ENCODE data around the gene PDE8A. TPM values are rescaled to one million over a fixed set of nuclear protein-coding genes. Genes with fewer than 3 reads are reported as not detected.
A peak's percentile ranks its signal among the peaks of the same experiment; 100 is the strongest.

PDE8A gene
- total RNA-seq, 1 experiment from 2014 or later: 27.4 TPM

DNA sequence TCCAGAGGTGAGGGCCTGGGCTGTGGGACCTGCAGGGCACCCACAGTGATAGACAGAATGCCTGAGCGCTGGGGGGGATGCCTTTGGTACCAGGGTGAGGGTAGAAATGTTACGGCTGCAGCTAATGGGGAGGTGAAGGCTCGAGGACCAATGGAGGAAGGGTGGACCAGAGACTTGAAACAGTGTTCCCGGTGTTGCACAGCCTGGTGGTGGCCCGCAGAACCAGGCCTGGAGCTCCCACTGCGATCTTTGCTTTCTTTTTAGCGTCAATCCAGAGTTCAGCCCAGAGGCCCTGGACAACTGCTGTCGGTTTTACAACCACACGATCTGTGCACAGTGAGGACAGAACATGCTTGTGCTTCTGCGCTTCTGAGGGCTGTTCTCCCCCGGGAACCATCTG, 36.8 kb upstream of the PDE8A start:
- intact Hi-C loops (cut with micrococcal nuclease): no loop called here
- Mint-ChIP-seq H3K27me3 (ENCODE audit: insufficient read depth, unreplicated experiment) (no peaks in the 10 kb centered on the region), H3K4me1 (ENCODE audit: insufficient read depth, unreplicated experiment) (peaks cover 3% of the 10 kb centered on the region), H3K9me3 (ENCODE audit: unreplicated experiment) (no peaks in the 10 kb centered on the region), H3K27ac (ENCODE audit: low read depth, unreplicated experiment) (no peak overlapping the region), H3K4me3 (ENCODE audit: unreplicated experiment) (no peak overlapping the region), H3K36me3 (ENCODE audit: insufficient read depth, unreplicated experiment) (no peaks in the 10 kb centered on the region)
- CTCF ChIA-PET: interaction anchor here (0.5 to 1.7 kb wide), 3 partner anchors 9 to 93 kb away, joined by 4 read pairs; no protein-coding TSS in a partner anchor
- DNase-seq (ENCODE audit: unreplicated experiment): no peak
- no TSS peak for BruUV-seq (replicated peaks)
- TF ChIP-seq, protein P1, sequence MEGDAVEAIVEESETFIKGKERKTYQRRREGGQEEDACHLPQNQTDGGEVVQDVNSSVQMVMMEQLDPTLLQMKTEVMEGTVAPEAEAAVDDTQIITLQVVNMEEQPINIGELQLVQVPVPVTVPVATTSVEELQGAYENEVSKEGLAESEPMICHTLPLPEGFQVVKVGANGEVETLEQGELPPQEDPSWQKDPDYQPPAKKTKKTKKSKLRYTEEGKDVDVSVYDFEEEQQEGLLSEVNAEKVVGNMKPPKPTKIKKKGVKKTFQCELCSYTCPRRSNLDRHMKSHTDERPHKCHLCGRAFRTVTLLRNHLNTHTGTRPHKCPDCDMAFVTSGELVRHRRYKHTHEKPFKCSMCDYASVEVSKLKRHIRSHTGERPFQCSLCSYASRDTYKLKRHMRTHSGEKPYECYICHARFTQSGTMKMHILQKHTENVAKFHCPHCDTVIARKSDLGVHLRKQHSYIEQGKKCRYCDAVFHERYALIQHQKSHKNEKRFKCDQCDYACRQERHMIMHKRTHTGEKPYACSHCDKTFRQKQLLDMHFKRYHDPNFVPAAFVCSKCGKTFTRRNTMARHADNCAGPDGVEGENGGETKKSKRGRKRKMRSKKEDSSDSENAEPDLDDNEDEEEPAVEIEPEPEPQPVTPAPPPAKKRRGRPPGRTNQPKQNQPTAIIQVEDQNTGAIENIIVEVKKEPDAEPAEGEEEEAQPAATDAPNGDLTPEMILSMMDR (IDR thresholded peaks at IDR 0.05; ENCODE audit: unreplicated experiment): no peak
- POLR2A ChIA-PET: interaction anchor here (0.5 kb wide), 1 partner anchor 35 kb away, joined by 3 read pairs; no protein-coding TSS in a partner anchor

DNA sequence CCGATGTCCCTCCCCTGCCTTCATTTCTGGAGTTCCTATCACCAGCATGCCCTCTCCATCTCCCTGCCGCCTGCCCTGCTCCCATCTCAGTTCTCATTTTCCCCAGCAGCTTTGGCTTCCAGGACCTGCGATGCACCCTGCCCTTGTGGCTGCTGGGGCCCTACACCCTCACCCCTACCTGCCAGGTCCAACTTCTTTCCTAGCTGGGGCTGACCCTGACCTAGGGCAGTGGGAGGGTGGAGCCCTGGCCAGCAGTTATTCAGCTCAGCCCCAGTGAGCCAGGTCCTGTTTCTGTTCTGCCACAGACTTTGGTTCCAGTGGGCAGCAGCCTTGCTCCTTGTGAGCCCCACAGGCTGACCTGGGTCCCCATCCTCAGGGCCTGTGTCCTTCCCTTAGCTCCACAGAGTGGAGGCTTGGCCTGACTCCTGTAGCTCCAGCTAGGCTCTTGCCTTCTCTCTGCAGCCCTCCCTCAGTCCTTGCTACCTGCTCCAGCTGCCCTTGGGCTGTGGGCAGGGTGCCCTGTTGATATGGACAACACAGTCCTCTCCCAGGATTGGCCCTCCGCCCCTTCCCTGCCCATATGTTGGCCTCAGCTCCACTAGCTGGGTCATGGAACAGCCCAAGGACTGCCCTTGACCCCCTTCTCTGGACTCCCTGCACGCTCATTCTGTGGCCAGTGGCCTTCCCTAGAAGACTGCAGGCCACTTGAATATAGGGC, 34.7 kb upstream of the PDE8A start:
- TF ChIP-seq, protein P1 (IDR thresholded peaks at IDR 0.05; ENCODE audit: unreplicated experiment): no peak
- BruUV-seq (replicated peaks): no TSS peak
- Mint-ChIP-seq H3K9me3 (ENCODE audit: unreplicated experiment) (no peaks in the 10 kb centered on the region), H3K4me1 (ENCODE audit: insufficient read depth, unreplicated experiment) (peaks cover 5% of the 10 kb centered on the region), H3K27ac (ENCODE audit: low read depth, unreplicated experiment) (no peak overlapping the region), H3K4me3 (ENCODE audit: unreplicated experiment) (no peak overlapping the region), H3K27me3 (ENCODE audit: insufficient read depth, unreplicated experiment) (no peaks in the 10 kb centered on the region), H3K36me3 (ENCODE audit: insufficient read depth, unreplicated experiment) (no peaks in the 10 kb centered on the region)
- ChIA-PET POLR2A (interaction anchor here (0.6 kb wide), 1 partner anchor 214 kb away, joined by 4 read pairs; no protein-coding TSS in a partner anchor), CTCF (interaction anchor here (0.6 to 1.0 kb wide), 2 partner anchors 8 to 349 kb away, joined by 3 to 4 read pairs; no protein-coding TSS in a partner anchor)
- DNase-seq (ENCODE audit: unreplicated experiment): no peak
- intact Hi-C loops (cut with micrococcal nuclease): no loop called here

DNA sequence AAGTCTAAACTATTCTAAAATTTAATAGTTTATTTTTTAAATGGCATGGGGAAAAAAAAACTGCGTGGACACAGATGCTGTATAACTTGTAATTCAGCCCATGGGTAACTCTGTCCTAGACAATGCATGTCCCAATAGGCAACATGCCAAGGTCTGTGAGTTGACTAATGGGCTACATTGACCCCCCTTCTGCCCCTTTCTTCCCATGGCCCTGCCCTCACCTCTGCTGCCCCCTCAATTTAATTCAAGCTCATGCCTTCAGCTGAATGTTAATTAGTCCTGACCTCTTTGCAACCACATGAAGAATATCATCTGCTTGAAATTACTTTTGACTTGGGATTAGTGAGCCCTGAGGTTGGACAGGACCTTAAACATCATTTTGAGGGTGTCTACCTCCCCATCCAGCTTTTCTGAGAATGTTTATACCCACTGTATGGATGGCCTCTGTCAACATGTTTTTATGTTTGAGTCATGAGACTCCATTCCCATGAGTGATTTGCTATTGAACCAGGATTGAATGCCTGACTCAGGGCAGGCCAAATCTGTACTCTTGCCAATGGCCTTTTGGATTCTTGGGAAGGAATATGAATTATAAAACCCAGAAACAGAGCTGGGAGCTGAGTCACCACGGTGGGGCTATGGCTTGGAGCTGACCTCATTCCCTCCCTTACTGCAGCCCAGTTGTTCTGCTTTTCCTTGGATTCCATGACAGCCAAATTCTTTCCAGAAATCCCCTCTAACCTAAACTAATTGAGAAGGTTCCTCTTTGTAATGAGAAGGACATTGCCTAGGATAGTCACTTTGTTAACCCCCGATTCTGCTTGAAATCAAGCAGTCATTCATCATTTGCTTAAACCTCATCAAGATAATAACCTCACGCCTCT, 33.5 kb upstream of the PDE8A start:
- no peak overlapping the region for H3K4me3 Mint-ChIP-seq (ENCODE audit: unreplicated experiment)
- ChIA-PET CTCF (interaction anchor here (0.6 to 1.3 kb wide), 3 partner anchors 20 to 99 kb away, joined by 3 to 5 read pairs (median 3); no protein-coding TSS in a partner anchor), POLR2A (no interaction called here)
- no peaks in the 10 kb centered on the region for H3K27me3 Mint-ChIP-seq (ENCODE audit: insufficient read depth, unreplicated experiment)
- intact Hi-C loops (cut with micrococcal nuclease): no loop called here
- TF ChIP-seq, protein P1 (IDR thresholded peaks at IDR 0.05; ENCODE audit: unreplicated experiment): no peak
- peaks cover 5% of the 10 kb centered on the region for H3K4me1 Mint-ChIP-seq (ENCODE audit: insufficient read depth, unreplicated experiment)
- H3K9me3 Mint-ChIP-seq (ENCODE audit: unreplicated experiment): no peaks in the 10 kb centered on the region
- no peak overlapping the region for H3K27ac Mint-ChIP-seq (ENCODE audit: low read depth, unreplicated experiment)
- no peaks in the 10 kb centered on the region for H3K36me3 Mint-ChIP-seq (ENCODE audit: insufficient read depth, unreplicated experiment)
- BruUV-seq (replicated peaks): no TSS peak
- peak; percentile 63 for DNase-seq (ENCODE audit: unreplicated experiment)

DNA sequence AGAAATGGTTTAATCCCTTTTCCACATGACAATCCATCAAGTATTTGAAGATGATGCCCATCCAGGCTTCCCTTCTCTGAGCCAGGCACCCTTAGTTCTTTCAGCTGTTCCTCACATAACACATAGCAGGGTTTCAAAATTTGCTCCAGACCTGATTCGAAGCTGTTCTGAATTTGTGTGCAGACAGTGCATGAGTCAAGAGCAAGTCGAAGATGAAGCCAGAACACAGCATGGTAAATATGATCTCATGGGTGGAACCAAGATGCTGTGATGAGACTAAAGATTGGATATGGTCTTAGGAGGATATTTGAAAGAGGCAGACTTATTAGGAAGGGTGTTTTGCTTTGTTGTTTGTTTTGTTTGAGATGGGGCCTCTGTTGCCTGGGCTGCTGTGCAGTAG, 32.6 kb upstream of the PDE8A start:
- DNase-seq (ENCODE audit: unreplicated experiment): no peak
- no TSS peak for BruUV-seq (replicated peaks)
- Mint-ChIP-seq H3K36me3 (ENCODE audit: insufficient read depth, unreplicated experiment) (no peaks in the 10 kb centered on the region), H3K27ac (ENCODE audit: low read depth, unreplicated experiment) (no peak overlapping the region), H3K27me3 (ENCODE audit: insufficient read depth, unreplicated experiment) (no peaks in the 10 kb centered on the region), H3K4me3 (ENCODE audit: unreplicated experiment) (no peak overlapping the region), H3K4me1 (ENCODE audit: insufficient read depth, unreplicated experiment) (peaks cover 5% of the 10 kb centered on the region), H3K9me3 (ENCODE audit: unreplicated experiment) (no peaks in the 10 kb centered on the region)
- POLR2A ChIA-PET: no interaction called here
- CTCF ChIA-PET: interaction anchor here (0.7 to 1.3 kb wide), 3 partner anchors 94 to 360 kb away, joined by 3 to 5 read pairs (median 3); no protein-coding TSS in a partner anchor
- intact Hi-C loops (cut with micrococcal nuclease): no loop called here
- TF ChIP-seq, protein P1 (IDR thresholded peaks at IDR 0.05; ENCODE audit: unreplicated experiment): no peak
